Ishikawa (cell line): ENCODE data around the gene CYP4F12.

Experiments
- CEBPB ChIP-seq: IDR thresholded peaks from 2 replicates; pipeline ENCODE4 v1.6.1; 2012
- CREB1 ChIP-seq: IDR thresholded peaks from 2 replicates; pipeline ENCODE4 v1.6.1; 2012; ENCODE audit warnings: low read depth
- EGR1 ChIP-seq: IDR thresholded peaks from 2 replicates; pipeline ENCODE4 v1.6.1; 2012
- EP300 ChIP-seq: IDR thresholded peaks from 2 replicates; pipeline ENCODE4 v1.6.1; 2012; ENCODE audit warnings: borderline replicate concordance
- FOXM1 ChIP-seq: IDR thresholded peaks from 2 replicates; pipeline ENCODE4 v1.6.1; 2012; ENCODE audit warnings: low read depth, borderline replicate concordance
- NFIC ChIP-seq: IDR thresholded peaks from 2 replicates; pipeline ENCODE4 v1.6.1; 2012
- RAD21 ChIP-seq: IDR thresholded peaks from 2 replicates; pipeline ENCODE4 v1.6.1; 2012; ENCODE audit warnings: low read depth
- TAF1 ChIP-seq: IDR thresholded peaks from 2 replicates; pipeline ENCODE4 v1.6.1; 2012; ENCODE audit warnings: low read depth, mild to moderate bottlenecking
- TCF12 ChIP-seq: IDR thresholded peaks from 2 replicates; pipeline ENCODE4 v1.6.1; 2012; ENCODE audit warnings: low read depth
- TEAD4 ChIP-seq: IDR thresholded peaks from 2 replicates; pipeline ENCODE4 v1.6.1; 2012
- YY1 ChIP-seq: IDR thresholded peaks from 2 replicates; pipeline ENCODE4 v1.6.1; 2012; ENCODE audit warnings: low read depth
- ZBTB7A ChIP-seq: IDR thresholded peaks from 2 replicates; pipeline ENCODE4 v1.6.1; 2012; ENCODE audit warnings: low read depth
- TF ChIP-seq, protein P1 (sequence below): IDR thresholded peaks from 2 replicates; pipeline ENCODE4 v1.6.1; 2012
- TF ChIP-seq, protein P2 (sequence below): IDR thresholded peaks from 2 replicates; pipeline ENCODE4 v1.6.1; 2012; ENCODE audit warnings: low read depth, mild to moderate bottlenecking
- TF ChIP-seq, protein P3 (sequence below): IDR thresholded peaks from 2 replicates; pipeline ENCODE4 v1.6.1; 2012

CYP4F12 gene

DNA sequence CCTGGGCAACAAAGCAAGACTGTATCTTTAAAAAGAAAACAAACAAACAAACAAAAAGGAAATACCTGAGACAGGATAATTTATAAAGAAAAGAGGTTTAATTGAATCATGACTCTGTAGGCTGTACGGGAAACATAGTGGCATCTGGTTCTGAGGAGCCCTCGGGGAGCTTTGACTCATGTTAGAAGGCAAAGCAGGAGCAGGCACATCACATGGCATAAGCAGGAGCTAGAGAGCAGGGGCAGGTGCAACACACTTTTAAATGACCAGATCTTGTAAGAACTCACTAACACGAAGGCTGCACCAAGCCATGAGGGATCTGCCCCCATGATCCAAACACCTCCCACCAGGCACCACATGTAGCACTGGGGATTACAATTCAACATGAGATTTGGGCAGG is 41.8 kb downstream of the CYP4F12 start:
- TF ChIP-seq YY1 (no peak), CREB1 (no peak), FOXM1 (no peak)

DNA sequence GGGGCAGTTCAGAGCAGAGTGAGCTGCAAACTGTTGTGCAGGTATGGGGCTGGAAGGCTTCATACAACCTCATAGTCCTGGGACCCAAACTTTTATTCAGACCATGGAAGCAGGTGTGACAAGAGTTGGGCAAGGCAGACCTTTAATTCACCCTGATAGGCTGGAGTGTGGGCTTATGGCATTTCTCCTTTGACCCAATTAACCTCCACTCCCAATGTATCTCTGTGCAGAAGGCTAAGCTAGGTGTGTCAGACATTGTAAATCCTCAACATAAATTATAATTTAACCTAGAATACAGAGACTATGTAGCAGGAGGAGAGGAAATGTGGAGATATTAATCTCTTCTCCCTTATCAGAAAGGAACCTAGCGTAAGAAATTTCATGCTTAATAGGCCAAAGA is 42.8 kb downstream of the CYP4F12 start:
- TF ChIP-seq CEBPB (no peak), TAF1 (no peak), YY1 (no peak), EGR1 (no peak), TEAD4 (no peak), ZBTB7A (no peak), EP300 (no peak), TCF12 (no peak), CREB1 (no peak), RAD21 (no peak)
- TF ChIP-seq, protein P1, sequence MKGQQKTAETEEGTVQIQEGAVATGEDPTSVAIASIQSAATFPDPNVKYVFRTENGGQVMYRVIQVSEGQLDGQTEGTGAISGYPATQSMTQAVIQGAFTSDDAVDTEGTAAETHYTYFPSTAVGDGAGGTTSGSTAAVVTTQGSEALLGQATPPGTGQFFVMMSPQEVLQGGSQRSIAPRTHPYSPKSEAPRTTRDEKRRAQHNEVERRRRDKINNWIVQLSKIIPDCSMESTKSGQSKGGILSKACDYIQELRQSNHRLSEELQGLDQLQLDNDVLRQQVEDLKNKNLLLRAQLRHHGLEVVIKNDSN: no peak
- TF ChIP-seq, protein P2, sequence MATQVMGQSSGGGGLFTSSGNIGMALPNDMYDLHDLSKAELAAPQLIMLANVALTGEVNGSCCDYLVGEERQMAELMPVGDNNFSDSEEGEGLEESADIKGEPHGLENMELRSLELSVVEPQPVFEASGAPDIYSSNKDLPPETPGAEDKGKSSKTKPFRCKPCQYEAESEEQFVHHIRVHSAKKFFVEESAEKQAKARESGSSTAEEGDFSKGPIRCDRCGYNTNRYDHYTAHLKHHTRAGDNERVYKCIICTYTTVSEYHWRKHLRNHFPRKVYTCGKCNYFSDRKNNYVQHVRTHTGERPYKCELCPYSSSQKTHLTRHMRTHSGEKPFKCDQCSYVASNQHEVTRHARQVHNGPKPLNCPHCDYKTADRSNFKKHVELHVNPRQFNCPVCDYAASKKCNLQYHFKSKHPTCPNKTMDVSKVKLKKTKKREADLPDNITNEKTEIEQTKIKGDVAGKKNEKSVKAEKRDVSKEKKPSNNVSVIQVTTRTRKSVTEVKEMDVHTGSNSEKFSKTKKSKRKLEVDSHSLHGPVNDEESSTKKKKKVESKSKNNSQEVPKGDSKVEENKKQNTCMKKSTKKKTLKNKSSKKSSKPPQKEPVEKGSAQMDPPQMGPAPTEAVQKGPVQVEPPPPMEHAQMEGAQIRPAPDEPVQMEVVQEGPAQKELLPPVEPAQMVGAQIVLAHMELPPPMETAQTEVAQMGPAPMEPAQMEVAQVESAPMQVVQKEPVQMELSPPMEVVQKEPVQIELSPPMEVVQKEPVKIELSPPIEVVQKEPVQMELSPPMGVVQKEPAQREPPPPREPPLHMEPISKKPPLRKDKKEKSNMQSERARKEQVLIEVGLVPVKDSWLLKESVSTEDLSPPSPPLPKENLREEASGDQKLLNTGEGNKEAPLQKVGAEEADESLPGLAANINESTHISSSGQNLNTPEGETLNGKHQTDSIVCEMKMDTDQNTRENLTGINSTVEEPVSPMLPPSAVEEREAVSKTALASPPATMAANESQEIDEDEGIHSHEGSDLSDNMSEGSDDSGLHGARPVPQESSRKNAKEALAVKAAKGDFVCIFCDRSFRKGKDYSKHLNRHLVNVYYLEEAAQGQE: no peak

DNA sequence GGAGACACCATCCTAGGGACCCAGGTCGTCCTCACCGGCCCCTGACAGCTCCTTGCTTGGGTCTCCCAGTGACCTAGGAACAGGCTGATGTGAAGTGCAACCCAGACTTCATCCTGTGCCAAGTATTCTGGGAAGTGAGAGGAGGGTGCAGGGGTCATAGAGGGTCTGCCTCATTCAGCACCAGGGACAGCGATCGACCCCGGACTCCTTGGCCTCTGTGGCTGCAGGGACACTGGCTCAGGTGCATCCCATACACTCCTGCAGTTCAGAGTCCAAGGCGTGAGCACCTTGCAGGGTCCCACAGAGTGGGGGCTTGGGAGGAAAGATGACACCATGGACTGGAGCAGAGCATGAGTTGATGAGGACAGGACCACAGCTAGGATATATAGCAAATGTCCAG is 44.9 kb downstream of the CYP4F12 start:
- no peak for TF ChIP-seq YY1
- TF ChIP-seq, protein P2: peak; percentile 83

DNA sequence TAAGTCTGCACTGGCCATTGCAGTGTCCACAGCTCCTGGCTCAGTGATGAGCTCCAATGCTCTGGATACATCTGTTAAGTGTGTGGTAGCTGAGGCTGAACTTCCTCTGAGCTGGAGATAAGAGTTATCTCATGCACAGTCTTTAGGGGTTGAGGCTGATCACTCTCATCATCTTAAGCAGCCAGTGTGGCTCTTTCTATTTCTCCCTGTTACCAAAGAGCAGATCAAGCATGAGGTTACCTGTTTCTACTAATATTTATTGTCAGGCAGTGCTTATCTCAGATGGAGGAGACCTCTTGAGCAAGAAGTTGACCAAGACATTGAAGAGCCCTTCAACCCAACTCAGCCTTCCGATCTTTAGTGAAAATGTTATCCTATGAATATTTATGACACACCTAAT is 48.4 kb downstream of the CYP4F12 start:
- TF ChIP-seq NFIC: no peak
- TF ChIP-seq FOXM1: no peak
- TF ChIP-seq, protein P3, sequence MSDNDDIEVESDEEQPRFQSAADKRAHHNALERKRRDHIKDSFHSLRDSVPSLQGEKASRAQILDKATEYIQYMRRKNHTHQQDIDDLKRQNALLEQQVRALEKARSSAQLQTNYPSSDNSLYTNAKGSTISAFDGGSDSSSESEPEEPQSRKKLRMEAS: no peak
- no peak for TF ChIP-seq CREB1
- TF ChIP-seq, protein P2: no peak
- TF ChIP-seq, protein P1: no peak
- no peak for TF ChIP-seq TAF1
- TF ChIP-seq YY1: no peak
- no peak for TF ChIP-seq RAD21

DNA sequence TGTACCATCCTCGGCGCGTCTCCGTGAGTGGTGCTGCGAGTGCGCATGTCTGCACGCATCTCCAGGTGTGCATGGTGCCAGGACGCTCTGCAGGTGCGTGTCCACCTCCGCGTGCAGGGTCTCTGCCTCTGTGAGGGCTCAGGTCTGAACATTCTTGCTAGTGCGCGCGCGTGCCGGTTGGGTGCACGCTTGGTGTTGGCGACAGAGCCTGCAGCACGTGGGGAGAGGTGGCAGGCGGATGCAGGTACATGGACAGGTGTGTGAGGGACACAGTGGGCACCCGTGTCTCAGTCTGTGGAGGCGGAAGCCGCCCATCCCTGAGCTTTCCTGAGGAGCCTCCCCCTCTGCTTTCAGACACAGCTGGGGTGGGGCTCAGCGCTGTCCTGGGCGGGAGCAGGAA is 50.1 kb downstream of the CYP4F12 start:
- TF ChIP-seq TAF1 (no peak), TCF12 (no peak), NFIC (no peak)

DNA sequence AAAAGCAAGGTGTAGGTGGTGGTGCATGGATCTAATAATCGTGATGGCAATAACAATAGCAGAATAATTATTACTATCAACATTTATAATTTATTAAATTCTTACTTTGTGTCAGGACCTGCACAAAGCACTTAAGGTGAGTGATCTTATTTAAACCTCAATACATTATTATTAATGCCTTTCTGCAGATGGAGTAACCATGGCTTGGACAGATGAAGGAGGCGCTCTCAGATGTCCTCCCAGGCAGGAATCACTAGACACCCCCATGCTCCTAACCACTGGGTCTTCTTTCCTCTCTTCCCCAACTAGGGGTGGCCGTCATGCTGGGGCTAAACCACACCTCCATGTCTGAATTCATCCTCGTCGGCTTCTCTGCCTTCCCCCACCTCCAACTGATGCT is 54.8 kb downstream of the CYP4F12 start, which contains the start of gene OR10H2:
Gene OR10H2, plus strand, starts transcription at position 301 of the 400 bp plus-strand sequence. Its CDS starts 20 bp downstream, at position 321.
- TF ChIP-seq TEAD4 (no peak), RAD21 (no peak), EP300 (no peak), YY1 (no peak), FOXM1 (no peak), ZBTB7A (no peak)
- TF ChIP-seq, protein P1: no peak
